OCI-LY1 (cell line): ENCODE results near the gene RANBP10.

Experiments
- H2AFZ ChIP-seq: fragments of 200-600 bp; sonication (generic), shearing (Covaris generic); 2 replicates; pipeline ENCODE4 v1.6.0; 2014; ENCODE audit warnings: antibody characterized with exemption, mild to moderate bottlenecking, low read length
- H3F3A ChIP-seq: fragments of 200-600 bp; sonication (generic), shearing (Covaris generic); 2 replicates; pipeline ENCODE4 v1.6.0; 2014; ENCODE audit warnings: mild to moderate bottlenecking, antibody characterized with exemption, low read length, moderate library complexity; ENCODE audit not compliant: insufficient read depth
- H3K27ac ChIP-seq: fragments of 200-600 bp; sonication (generic); 2 replicates; pipeline ENCODE4 v1.5.1; 2014; ENCODE audit warnings: low read length, mixed run types, mild to moderate bottlenecking, low read depth; ENCODE audit not compliant: poor library complexity, severe bottlenecking
- H3K27me3 ChIP-seq: fragments of 200-600 bp; sonication (generic); 2 replicates; pipeline ENCODE4 v1.6.0; 2014; ENCODE audit warnings: antibody characterized with exemption, mild to moderate bottlenecking, low read length, moderate library complexity; ENCODE audit not compliant: insufficient read depth
- H3K36me3 ChIP-seq: fragments of 200-600 bp; sonication (generic); 2 replicates; pipeline ENCODE4 v1.6.1; 2014; ENCODE audit warnings: mild to moderate bottlenecking, antibody characterized with exemption, low read length, moderate library complexity, mixed read lengths; ENCODE audit not compliant: insufficient read depth
- H3K4me1 ChIP-seq: fragments of 200-600 bp; sonication (generic); 2 replicates; pipeline ENCODE4 v1.5.1; 2014; ENCODE audit warnings: mild to moderate bottlenecking, low read length, moderate library complexity; ENCODE audit not compliant: insufficient read depth, severe bottlenecking
- H3K4me2 ChIP-seq: fragments of 200-600 bp; sonication (generic), shearing (Covaris generic); 2 replicates; pipeline ENCODE4 v1.6.1; 2014; ENCODE audit warnings: low read length
- H3K4me3 ChIP-seq: fragments of 200-600 bp; sonication (generic); 2 replicates; pipeline ENCODE4 v1.5.1; 2014; ENCODE audit warnings: low read length, low read depth, mild to moderate bottlenecking, mixed read lengths; ENCODE audit not compliant: poor library complexity, severe bottlenecking
- H3K79me2 ChIP-seq: fragments of 200-600 bp; shearing (Covaris generic); 2 replicates; pipeline ENCODE4 v1.6.1; 2016; ENCODE audit warnings: mixed run types, low read length, mixed read lengths; ENCODE audit not compliant: insufficient read depth
- H3K9ac ChIP-seq: fragments of 200-600 bp; sonication (generic), shearing (Covaris generic); 2 replicates; pipeline ENCODE4 v1.6.1; 2014; ENCODE audit warnings: mild to moderate bottlenecking, low read length, mixed read lengths
- H3K9me2 ChIP-seq: fragments of 200-600 bp; sonication (generic), shearing (Covaris generic); 2 replicates; pipeline ENCODE4 v1.6.1; 2014; ENCODE audit warnings: low read depth, mild to moderate bottlenecking, low read length, mixed read lengths
- H3K9me3 ChIP-seq: fragments of 200-600 bp; shearing (Covaris generic); 2 replicates; pipeline ENCODE4 v1.6.1; 2014; ENCODE audit warnings: low read length, mixed read lengths
- H4K20me1 ChIP-seq: fragments of 200-600 bp; sonication (generic), shearing (Covaris generic); 2 replicates; pipeline ENCODE4 v1.6.0; 2016; ENCODE audit warnings: mild to moderate bottlenecking, low read length; ENCODE audit not compliant: insufficient read depth
- EZH2 ChIP-seq: fragments of 200-600 bp; sonication (generic), shearing (Covaris generic); IDR thresholded peaks from 2 replicates; pipeline ENCODE4 v1.8.0; 2017; ENCODE audit warnings: borderline replicate concordance, mixed run types, mild to moderate bottlenecking, antibody characterized with exemption, low read length, moderate library complexity, mixed read lengths
- TF ChIP-seq, protein P1 (sequence below): fragments of 200-600 bp; sonication (generic), shearing (Covaris generic); IDR thresholded peaks from 2 replicates; pipeline ENCODE4 v1.5.1; 2017; ENCODE audit warnings: mild to moderate bottlenecking, antibody characterized with exemption, low read length, moderate library complexity, mixed read lengths

Gene RANBP10

DNA sequence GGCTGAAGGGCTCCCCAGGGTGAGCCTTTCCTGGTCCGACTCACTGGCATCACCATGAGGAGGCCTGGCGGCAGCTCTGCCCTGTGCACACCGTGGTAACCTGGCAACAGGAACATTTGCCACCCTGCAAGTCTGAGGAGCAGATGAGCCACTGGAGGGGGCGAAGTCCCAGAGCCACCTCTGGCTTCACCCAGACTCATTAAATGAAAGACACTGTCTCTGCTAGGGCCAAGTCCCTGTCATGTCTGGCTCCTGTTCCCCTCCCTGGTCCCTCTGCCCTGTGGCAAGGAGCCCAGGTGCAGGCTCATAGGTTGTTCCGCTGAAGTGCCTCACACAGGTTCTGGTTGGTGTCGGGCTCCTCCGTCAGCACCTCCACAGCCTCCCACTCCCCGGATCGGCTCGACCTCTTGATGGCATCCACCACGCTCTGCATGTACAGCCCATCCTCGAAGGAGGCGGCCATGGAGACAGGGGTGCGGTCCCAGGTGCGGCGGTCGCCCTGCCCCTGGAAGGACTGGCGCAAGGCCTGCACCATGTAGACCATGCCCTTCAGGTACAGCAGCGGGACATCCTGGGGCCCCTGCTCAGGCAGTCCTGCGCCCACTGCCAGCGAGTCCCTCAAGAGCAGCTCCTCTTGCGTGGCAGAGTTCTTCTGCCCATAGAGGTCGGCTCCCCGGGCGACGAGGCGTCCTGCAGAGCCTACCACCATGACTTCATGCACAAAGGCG is 131.3 kb downstream of the RANBP10 start:
- Histone ChIP-seq H4K20me1 (no peaks in the 10 kb centered on the region), H3K36me3 (peaks cover 6% of the 10 kb centered on the region; the same call in 1 of the 2 replicates), H3K9me3 (no peaks in the 10 kb centered on the region), H3K27ac (no peak overlapping the region), H3F3A (no peaks in the 10 kb centered on the region), H3K27me3 (no peaks in the 10 kb centered on the region), H3K9me2 (no peaks in the 10 kb centered on the region), H3K4me1 (peaks cover 18% of the 10 kb centered on the region), H3K9ac (no peak overlapping the region), H3K4me3 (no peak overlapping the region), H3K79me2 (no peaks in the 10 kb centered on the region), H3K4me2 (no peak overlapping the region), H2AFZ (no peak overlapping the region)
- TF ChIP-seq, protein P1, sequence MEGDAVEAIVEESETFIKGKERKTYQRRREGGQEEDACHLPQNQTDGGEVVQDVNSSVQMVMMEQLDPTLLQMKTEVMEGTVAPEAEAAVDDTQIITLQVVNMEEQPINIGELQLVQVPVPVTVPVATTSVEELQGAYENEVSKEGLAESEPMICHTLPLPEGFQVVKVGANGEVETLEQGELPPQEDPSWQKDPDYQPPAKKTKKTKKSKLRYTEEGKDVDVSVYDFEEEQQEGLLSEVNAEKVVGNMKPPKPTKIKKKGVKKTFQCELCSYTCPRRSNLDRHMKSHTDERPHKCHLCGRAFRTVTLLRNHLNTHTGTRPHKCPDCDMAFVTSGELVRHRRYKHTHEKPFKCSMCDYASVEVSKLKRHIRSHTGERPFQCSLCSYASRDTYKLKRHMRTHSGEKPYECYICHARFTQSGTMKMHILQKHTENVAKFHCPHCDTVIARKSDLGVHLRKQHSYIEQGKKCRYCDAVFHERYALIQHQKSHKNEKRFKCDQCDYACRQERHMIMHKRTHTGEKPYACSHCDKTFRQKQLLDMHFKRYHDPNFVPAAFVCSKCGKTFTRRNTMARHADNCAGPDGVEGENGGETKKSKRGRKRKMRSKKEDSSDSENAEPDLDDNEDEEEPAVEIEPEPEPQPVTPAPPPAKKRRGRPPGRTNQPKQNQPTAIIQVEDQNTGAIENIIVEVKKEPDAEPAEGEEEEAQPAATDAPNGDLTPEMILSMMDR, result no peak
- no peak for TF ChIP-seq EZH2

DNA sequence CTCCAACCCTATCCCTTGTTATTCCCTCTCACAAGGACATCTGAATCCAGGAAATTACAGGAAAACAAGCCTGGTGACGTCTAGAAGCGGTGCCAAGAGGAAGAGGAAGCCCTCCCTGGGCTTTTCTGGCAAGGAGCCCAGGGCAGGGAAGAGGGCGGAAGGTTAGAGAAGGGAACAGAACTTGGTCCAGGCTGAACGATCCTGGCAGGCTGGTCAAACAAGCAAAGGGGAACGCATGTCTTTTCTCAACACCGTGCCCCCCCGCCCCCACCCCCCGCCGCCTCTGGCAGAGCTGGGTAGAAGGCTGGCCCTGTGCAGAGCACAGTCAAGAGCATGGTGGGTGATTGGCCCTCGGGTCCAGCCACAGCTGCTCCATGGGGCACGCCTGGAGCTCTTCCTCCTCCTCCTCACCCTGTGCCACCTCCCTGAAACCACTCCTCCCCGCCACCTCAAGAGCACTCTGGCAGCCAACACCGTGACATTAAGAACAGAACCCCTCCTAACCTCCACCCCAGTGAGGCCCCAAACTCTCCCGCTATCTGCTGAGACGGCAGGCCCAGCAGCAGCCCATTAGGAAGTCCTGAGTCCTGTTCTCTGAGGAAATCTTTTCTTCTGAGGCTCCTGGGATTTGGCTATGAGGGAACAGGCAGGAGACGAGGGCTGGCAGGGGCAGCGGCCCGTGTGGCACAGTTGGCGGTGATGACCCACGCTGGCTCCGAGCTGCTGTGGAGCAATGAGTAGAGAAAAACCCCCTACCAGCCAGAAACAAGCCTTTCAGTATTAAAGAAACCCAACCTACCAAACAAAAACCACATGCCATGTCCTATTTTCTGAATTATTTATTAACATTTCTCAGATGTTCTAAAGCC is 132.4 kb downstream of the RANBP10 start:
- H4K20me1 ChIP-seq, result no peaks in the 10 kb centered on the region
- peaks cover 6% of the 10 kb centered on the region; the same call in 1 of the 2 replicates for H3K36me3 ChIP-seq
- peaks cover 18% of the 10 kb centered on the region for H3K4me1 ChIP-seq
- no peaks in the 10 kb centered on the region for H3K9me3 ChIP-seq
- H2AFZ ChIP-seq, result no peak overlapping the region
- no peaks in the 10 kb centered on the region for H3K79me2 ChIP-seq
- no peaks in the 10 kb centered on the region for H3K9me2 ChIP-seq
- H3K9ac ChIP-seq, result no peak overlapping the region
- TF ChIP-seq, protein P1, result no peak
- TF ChIP-seq EZH2, result no peak
- H3K4me3 ChIP-seq, result no peak overlapping the region
- H3K27ac ChIP-seq, result no peak overlapping the region
- H3F3A ChIP-seq, result no peaks in the 10 kb centered on the region
- H3K4me2 ChIP-seq, result no peak overlapping the region
- no peaks in the 10 kb centered on the region for H3K27me3 ChIP-seq
